ENCODE results near the gene KIF26A. TPM values are rescaled to one million over a fixed set of nuclear protein-coding genes. Genes with fewer than 3 reads are reported as not detected.

KIF26A gene
- total and polyA plus RNA-seq, 8 donors, result 0.65 to 21.7 (median 1.5) TPM

GRCh38 chr14:104192883-104193245 is 54.5 kb downstream of the KIF26A start:
- DNase-seq, result no peak
- Histone ChIP-seq H3K36me3 (no peaks in the 10 kb centered on the region), H3K4me3 (no peak overlapping the region), H3K27ac (no peak overlapping the region), H3K4me1 (peaks cover 0 to 14% (median 11%) of the 10 kb centered on the region in 4 donors), H3K9me3 (no peaks in the 10 kb centered on the region), H3K27me3 (peaks cover 0 to 34% (median 0%) of the 10 kb centered on the region in 3 donors)
- 93 to 100% (median 95%) methylated on average over 4 to 10 of the region's 10 CpGs for WGBS, 5 donors
- intact Hi-C loops (cut with DNase I; ENCODE audit: low total_unique reads), result no loop called here
- TF ChIP-seq EP300 (IDR thresholded peaks at IDR 0.05), result no peak
- no peak for TF ChIP-seq CTCF (IDR thresholded peaks at IDR 0.05)
- TF ChIP-seq POLR2AphosphoS5 (IDR thresholded peaks at IDR 0.05), result no peak
- TF ChIP-seq POLR2A (IDR thresholded peaks at IDR 0.05), result no peak

- peaks cover 0 to 14% (median 9%) of the 10 kb centered on the region in 4 donors for H3K4me1 ChIP-seq
- TF ChIP-seq EP300 (IDR thresholded peaks at IDR 0.05) (no peak), POLR2A (IDR thresholded peaks at IDR 0.05) (no peak), POLR2AphosphoS5 (IDR thresholded peaks at IDR 0.05) (no peak), CTCF (IDR thresholded peaks at IDR 0.05) (no peak)
- no peaks in the 10 kb centered on the region for H3K9me3 ChIP-seq
- no peak overlapping the region for H3K4me3 ChIP-seq
- H3K36me3 ChIP-seq, result no peaks in the 10 kb centered on the region
- DNase-seq, result no peak
- H3K27me3 ChIP-seq, result peaks cover 0 to 30% (median 0%) of the 10 kb centered on the region in 3 donors
- no peak overlapping the region for H3K27ac ChIP-seq
- 79 to 87% (median 84%) methylated on average over 9 to 14 of the region's 14 CpGs for WGBS, 5 donors
- intact Hi-C loops (cut with DNase I; ENCODE audit: low total_unique reads), result no loop called here
These were observed 55.6 kb downstream of the KIF26A start for GRCh38 chr14:104194016-104194415.

- peaks cover 0 to 14% (median 9%) of the 10 kb centered on the region in 4 donors for H3K4me1 ChIP-seq
- H3K36me3 ChIP-seq, result no peaks in the 10 kb centered on the region
- H3K9me3 ChIP-seq, result no peaks in the 10 kb centered on the region
- intact Hi-C loops (cut with DNase I; ENCODE audit: low total_unique reads), result no loop called here
- DNase-seq, result no peak
- TF ChIP-seq EP300 (IDR thresholded peaks at IDR 0.05), result no peak
- TF ChIP-seq CTCF (IDR thresholded peaks at IDR 0.05), result no peak
- TF ChIP-seq POLR2AphosphoS5 (IDR thresholded peaks at IDR 0.05), result no peak
- TF ChIP-seq POLR2A (IDR thresholded peaks at IDR 0.05), result no peak
- peaks cover 0 to 30% (median 0%) of the 10 kb centered on the region in 3 donors for H3K27me3 ChIP-seq
- H3K4me3 ChIP-seq, result no peak overlapping the region
- no peak overlapping the region for H3K27ac ChIP-seq
- WGBS, 5 donors, result 90 to 95% (median 93%) methylated on average over 4 to 11 of the region's 11 CpGs
These were observed 56.3 kb downstream of the KIF26A start for GRCh38 chr14:104194716-104195115.

GRCh38 chr14:104195361-104195760 is 57.0 kb downstream of the KIF26A start:
- H3K36me3 ChIP-seq, result no peaks in the 10 kb centered on the region
- peaks cover 0 to 14% (median 9%) of the 10 kb centered on the region in 4 donors for H3K4me1 ChIP-seq
- no peaks in the 10 kb centered on the region for H3K9me3 ChIP-seq
- TF ChIP-seq EP300 (IDR thresholded peaks at IDR 0.05) (no peak), POLR2A (IDR thresholded peaks at IDR 0.05) (no peak), POLR2AphosphoS5 (IDR thresholded peaks at IDR 0.05) (no peak), CTCF (IDR thresholded peaks at IDR 0.05) (no peak)
- intact Hi-C loops (cut with DNase I; ENCODE audit: low total_unique reads), result no loop called here
- 86 to 94% (median 92%) methylated on average over 16 of the region's 16 CpGs for WGBS, 5 donors
- DNase-seq, result no peak
- H3K27me3 ChIP-seq, result peaks cover 0 to 24% (median 0%) of the 10 kb centered on the region in 3 donors
- no peak overlapping the region for H3K27ac ChIP-seq
- no peak overlapping the region for H3K4me3 ChIP-seq

Measured in stomach (tissue), 9 donors.